KMS-11 (cell line): ENCODE measurements around the gene TIMP3.

Experiments
- H2AFZ ChIP-seq: fragments of 200-600 bp; sonication (generic); 2 replicates; pipeline ENCODE4 v1.6.1; 2016; ENCODE audit warnings: antibody characterized with exemption, mixed run types, low read depth
- H3K27ac ChIP-seq: fragments of 200-600 bp; sonication (generic); 2 replicates; pipeline ENCODE4 v1.6.1; 2016; ENCODE audit warnings: mild to moderate bottlenecking, mixed run types
- H3K27me3 ChIP-seq: fragments of 200-600 bp; sonication (generic); 2 replicates; pipeline ENCODE4 v1.6.1; 2017; ENCODE audit warnings: mild to moderate bottlenecking, low read depth, mixed run types, moderate library complexity; ENCODE audit not compliant: insufficient read depth
- H3K36me3 ChIP-seq: fragments of 200-600 bp; sonication (generic); 2 replicates; pipeline ENCODE4 v1.6.1; 2017; ENCODE audit warnings: mild to moderate bottlenecking, mixed run types; ENCODE audit not compliant: insufficient read depth
- H3K4me1 ChIP-seq: fragments of 200-600 bp; sonication (generic); 2 replicates; pipeline ENCODE4 v1.6.1; 2016; ENCODE audit warnings: mild to moderate bottlenecking, low read depth, mixed run types; ENCODE audit not compliant: poor library complexity, severe bottlenecking
- H3K4me2 ChIP-seq: fragments of 200-600 bp; sonication (generic); 2 replicates; pipeline ENCODE4 v1.7.0; 2016; ENCODE audit warnings: mild to moderate bottlenecking, mixed run types
- H3K4me3 ChIP-seq: fragments of 200-600 bp; sonication (generic); IDR thresholded peaks from 2 replicates; pipeline ENCODE4 v1.6.1; 2017; ENCODE audit warnings: low read depth, low read length, mixed read lengths; ENCODE audit not compliant: insufficient read depth
- H3K79me2 ChIP-seq: fragments of 200-600 bp; sonication (generic); 2 replicates; pipeline ENCODE4 v1.6.1; 2016; ENCODE audit warnings: low read depth, mixed run types; ENCODE audit not compliant: insufficient read depth
- H3K9ac ChIP-seq: fragments of 200-600 bp; sonication (generic); 2 replicates; pipeline ENCODE4 v1.6.1; 2016; ENCODE audit warnings: mild to moderate bottlenecking, mixed run types
- H4K20me1 ChIP-seq: fragments of 200-600 bp; sonication (generic); 2 replicates; pipeline ENCODE4 v1.6.1; 2016; ENCODE audit warnings: mild to moderate bottlenecking, mixed run types; ENCODE audit not compliant: insufficient read depth
- TF ChIP-seq, protein P1 (sequence below): fragments of 200-600 bp; sonication (generic); conservative IDR thresholded peaks from 2 replicates; pipeline ENCODE4 v1.6.1; 2017; ENCODE audit warnings: low read depth, mild to moderate bottlenecking, antibody characterized with exemption, low read length, moderate library complexity, mixed read lengths

Gene TIMP3

DNA sequence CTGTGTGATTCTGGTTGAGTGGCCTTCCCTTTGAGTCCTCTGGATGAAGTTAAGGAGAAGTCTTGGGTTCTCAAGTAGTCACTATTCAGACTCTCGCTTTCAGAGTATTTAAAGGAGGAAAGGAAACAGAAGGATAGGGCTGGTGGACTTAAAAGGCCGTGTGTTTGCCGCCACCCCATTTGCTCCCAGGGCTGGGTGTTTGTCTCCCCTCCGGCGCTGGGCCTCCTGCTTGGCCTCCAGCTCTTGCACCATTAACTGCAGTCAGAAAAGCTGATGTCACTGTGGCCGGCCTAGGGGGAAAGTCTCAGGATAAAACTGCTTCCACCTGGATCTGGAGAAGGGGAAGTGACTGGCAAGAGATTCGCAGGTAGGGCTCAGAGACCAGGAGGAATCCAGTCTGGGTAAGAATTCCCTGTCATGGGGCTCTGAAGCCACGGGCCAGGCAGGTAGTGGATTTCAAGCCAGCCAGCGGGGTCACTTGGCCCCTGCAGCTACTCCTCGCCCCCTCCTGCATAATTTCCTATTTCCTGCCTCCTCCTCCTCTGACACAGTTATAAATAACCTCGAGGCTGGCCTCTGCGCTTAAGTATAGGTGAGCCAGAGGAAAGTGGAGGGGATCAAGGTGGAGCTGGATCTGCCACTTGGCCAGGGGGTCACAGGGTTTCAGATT lies 17.1 kb downstream of the TIMP3 start:
- H2AFZ ChIP-seq = no peak overlapping the region
- no peaks in the 10 kb centered on the region for H3K36me3 ChIP-seq
- H3K4me3 ChIP-seq = no peak overlapping the region
- no peaks in the 10 kb centered on the region for H3K79me2 ChIP-seq
- TF ChIP-seq, protein P1, sequence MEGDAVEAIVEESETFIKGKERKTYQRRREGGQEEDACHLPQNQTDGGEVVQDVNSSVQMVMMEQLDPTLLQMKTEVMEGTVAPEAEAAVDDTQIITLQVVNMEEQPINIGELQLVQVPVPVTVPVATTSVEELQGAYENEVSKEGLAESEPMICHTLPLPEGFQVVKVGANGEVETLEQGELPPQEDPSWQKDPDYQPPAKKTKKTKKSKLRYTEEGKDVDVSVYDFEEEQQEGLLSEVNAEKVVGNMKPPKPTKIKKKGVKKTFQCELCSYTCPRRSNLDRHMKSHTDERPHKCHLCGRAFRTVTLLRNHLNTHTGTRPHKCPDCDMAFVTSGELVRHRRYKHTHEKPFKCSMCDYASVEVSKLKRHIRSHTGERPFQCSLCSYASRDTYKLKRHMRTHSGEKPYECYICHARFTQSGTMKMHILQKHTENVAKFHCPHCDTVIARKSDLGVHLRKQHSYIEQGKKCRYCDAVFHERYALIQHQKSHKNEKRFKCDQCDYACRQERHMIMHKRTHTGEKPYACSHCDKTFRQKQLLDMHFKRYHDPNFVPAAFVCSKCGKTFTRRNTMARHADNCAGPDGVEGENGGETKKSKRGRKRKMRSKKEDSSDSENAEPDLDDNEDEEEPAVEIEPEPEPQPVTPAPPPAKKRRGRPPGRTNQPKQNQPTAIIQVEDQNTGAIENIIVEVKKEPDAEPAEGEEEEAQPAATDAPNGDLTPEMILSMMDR = no peak
- H3K27me3 ChIP-seq = no peaks in the 10 kb centered on the region
- H3K4me2 ChIP-seq = no peak overlapping the region
- H3K9ac ChIP-seq = no peak overlapping the region
- H3K4me1 ChIP-seq = no peaks in the 10 kb centered on the region
- no peak overlapping the region for H3K27ac ChIP-seq
- no peaks in the 10 kb centered on the region for H4K20me1 ChIP-seq

DNA sequence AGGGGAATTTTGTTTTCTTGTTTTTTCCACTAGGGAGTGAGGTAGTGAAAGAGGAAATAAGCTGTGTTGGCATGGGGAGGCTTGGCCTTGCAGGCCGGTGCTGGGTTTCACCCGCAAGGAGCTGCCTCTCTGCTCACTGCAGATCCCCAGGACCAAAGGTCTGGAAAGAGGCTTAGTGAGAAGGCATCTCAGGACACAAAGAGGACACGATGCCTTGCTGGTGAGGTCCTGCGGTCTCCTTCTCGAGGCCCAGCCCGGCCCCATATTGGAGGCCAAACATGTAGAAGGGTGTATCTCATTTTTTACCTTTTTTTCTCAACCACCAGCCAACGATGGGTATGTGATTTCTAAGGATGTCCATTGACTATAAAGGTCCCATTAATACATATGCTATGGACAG lies 17.6 kb downstream of the TIMP3 start:
- Histone ChIP-seq H3K4me3 (no peak overlapping the region), H4K20me1 (no peaks in the 10 kb centered on the region), H3K27me3 (no peaks in the 10 kb centered on the region), H3K79me2 (no peaks in the 10 kb centered on the region), H3K4me2 (no peak overlapping the region), H3K36me3 (no peaks in the 10 kb centered on the region), H3K4me1 (no peaks in the 10 kb centered on the region), H3K27ac (no peak overlapping the region), H2AFZ (no peak overlapping the region), H3K9ac (no peak overlapping the region)
- TF ChIP-seq, protein P1 = no peak

DNA sequence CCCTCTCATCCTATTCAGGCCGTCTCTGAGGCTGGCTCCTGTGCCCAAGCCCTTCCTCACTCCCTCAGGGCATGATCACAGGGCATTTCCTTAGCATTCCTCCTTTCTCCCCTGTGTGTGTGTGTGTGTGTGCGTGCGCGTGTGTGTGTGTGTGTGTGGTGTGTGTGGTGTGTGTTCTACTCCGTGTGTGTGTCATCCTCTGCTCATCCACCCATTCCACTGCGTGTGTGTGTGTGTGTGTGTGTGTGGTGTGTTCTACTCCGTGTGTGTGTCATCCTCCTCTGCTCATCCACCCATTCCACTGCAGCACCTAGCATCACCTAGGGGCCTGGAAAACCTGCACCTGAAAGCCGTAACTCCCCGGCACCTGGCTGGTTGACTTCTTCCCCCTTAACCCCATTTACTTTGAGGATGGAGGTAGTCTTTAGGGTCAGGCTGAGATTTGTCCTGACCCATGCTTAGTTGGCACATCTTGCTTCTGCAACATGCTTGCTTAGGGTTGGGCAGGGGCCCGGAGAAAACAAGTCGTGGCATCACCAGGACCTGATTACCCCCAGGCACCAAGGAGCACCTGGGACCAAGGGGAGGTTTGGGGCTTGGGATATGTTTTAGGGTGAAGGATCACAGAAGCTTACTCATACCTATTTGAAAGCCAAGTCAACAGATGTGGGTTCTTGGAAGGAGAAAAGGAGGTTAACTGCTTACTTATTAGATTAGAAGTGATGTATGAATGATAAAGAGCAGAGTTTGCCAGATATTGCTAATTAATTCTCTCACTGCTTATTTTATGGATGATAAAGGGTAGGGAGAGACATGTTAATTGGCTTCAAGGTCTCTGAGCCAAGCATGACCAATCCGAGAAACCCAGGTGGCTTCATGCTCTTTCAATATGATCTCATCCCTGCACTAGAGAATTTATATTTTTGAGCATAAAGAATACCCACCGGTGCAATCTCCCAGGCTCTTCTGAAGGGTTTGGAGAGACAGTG lies 18.9 kb downstream of the TIMP3 start:
- Histone ChIP-seq H3K4me2 (no peak overlapping the region), H3K36me3 (no peaks in the 10 kb centered on the region), H3K27ac (no peak overlapping the region), H3K27me3 (no peaks in the 10 kb centered on the region), H4K20me1 (no peaks in the 10 kb centered on the region), H3K79me2 (no peaks in the 10 kb centered on the region), H3K4me3 (no peak overlapping the region), H2AFZ (no peak overlapping the region), H3K9ac (no peak overlapping the region), H3K4me1 (no peaks in the 10 kb centered on the region)
- TF ChIP-seq, protein P1 = no peak

DNA sequence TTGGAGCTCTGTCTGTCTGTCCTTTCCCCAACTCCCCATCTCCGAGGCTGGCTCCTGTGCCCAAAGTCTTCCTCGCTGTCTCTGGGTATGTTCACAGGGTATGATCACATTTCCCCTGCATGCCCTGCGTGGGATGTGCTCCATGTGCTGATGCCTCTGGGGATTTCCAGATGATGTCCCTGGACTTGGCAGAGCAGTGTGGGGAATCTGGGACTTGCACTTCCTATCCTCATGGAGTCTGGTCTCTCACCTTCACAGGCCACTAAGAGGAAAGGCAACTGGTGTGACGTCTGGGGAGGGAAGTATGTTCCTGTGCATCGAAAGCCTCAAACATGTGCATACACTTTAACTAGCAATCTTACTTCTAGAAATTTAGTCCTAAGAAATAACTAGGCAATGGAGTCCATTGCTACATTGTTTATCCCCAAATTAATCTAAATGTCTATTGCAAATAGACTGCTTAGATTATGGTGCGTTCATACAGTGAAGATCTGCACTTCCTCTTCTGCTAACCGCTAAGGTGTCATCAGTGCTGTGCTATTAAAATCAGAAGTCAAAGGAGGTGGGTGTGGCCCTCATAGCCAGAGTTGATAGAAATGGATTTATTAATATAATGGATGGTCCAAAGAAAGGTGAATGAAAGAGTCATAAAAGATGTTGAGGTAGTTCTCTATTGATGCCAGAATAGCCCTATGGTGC lies 20.8 kb downstream of the TIMP3 start:
- H3K4me3 ChIP-seq = no peak overlapping the region
- no peaks in the 10 kb centered on the region for H3K79me2 ChIP-seq
- H4K20me1 ChIP-seq = no peaks in the 10 kb centered on the region
- TF ChIP-seq, protein P1 = no peak
- H3K4me2 ChIP-seq = no peak overlapping the region
- H2AFZ ChIP-seq = no peak overlapping the region
- H3K27ac ChIP-seq = no peak overlapping the region
- no peaks in the 10 kb centered on the region for H3K36me3 ChIP-seq
- no peak overlapping the region for H3K9ac ChIP-seq
- no peaks in the 10 kb centered on the region for H3K4me1 ChIP-seq
- H3K27me3 ChIP-seq = no peaks in the 10 kb centered on the region
